Cerebellar cortex (tissue), 1 donor: Measurements from ENCODE around the gene JAK3.
"Not testable (repeated sequence)": the region's sequence is repeated elsewhere in the genome, so short reads cannot be mapped to it uniquely, and the experiment has no call there.

Source experiments
- DNase-seq: peaks from one replicate; pipeline ENCODE4 v3.0.0-alpha.2; 2015; ENCODE audit warnings: low spot score

The JAK3 gene

DNA sequence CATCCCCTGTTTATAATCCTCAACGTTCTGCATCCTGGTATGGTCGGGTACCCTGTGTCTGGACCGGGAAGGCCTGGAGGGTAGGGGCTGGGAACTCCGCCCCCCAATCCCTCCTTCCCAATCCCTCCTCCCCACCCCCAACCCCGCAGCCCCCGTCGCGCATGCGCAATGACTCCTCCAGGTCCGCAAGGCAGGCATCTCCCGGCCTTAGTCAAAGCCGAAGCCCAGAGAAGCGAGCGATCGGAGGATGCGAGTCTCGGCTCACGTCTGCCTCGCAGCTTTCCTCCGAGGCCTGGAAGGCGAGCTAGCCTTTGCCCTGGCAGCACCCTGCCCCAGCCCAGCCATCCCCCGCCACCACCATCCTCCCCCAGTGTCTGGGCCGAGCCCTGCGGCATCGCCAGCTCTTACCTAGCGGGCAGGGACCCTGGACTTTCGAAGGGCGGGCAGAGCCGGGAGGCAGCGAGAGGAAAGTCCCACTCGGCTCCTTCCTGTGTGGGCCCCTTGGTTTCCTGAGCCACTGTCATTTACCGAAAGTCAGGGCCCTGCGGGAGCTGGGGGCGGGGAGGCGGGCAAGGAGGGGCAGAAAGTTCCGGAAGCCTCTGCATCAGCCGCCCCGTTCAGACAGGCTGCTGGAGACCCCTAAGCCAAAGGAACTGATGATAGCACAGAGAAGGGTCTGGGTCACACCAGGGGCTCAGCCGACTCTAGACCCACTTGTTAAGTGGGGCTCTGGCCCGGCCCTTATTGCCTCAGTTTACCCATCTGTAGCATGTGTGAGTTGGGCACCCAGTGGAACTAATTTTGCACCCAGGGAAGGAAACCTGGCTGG is at the start of gene JAK3:
Gene JAK3, minus strand, starts transcription at position 445 of the 829 bp plus-strand sequence. CDS start 3,565 bp downstream, outside the sequence.
- DNase-seq = peak; percentile 74

GRCh38 chr19:17893766-17894165 is 46.0 kb upstream of the JAK3 start:
- no peak for DNase-seq

DNA sequence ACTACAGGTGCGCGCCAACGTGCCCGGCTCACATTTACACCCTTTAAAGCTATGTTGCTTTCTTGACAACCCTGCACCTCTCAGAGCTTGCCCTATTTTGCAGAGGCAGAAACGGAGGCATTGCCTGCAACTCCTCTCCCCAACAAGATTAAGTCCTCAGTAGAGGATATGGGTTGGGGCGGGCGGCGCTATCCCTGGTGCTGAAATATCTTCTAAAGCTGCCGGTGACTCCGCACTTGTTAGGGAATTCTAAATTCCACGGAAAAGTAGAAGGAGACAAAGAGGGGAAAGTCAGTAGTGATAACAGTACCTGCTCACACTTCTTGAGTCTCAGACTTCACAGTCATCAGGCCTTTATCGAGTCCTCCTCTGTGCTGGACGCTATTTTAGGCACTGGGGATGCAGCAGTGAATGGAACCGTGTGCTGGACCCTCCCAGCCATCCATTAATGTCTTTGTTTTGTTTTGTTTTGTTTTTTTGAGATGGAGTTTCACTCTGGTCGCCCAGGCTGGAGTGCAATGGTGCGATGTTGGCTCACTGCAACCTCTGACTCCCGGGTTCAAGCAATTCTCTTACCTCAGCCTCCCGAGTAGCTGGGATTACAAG is 41.9 kb upstream of the JAK3 start:
- no peak for DNase-seq

DNA sequence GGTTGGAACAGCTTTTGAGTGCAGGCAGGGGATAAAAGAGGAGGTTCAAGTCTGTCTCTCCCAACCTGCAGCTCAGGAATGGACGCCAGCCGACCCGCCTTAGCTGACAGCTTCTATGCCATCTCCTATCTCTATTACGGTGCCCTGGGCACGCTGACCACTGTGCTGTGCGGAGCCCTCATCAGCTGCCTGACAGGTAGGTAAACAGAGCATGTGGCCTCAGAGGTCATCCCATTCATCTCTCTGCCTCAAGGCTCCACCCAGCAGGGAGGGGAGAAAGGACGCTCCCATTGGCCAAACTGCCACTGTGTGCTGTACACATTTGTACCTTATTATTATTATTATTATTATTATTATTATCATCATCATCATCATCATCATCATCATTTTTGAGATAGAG is 40.5 kb upstream of the JAK3 start:
- no peak for DNase-seq

DNA sequence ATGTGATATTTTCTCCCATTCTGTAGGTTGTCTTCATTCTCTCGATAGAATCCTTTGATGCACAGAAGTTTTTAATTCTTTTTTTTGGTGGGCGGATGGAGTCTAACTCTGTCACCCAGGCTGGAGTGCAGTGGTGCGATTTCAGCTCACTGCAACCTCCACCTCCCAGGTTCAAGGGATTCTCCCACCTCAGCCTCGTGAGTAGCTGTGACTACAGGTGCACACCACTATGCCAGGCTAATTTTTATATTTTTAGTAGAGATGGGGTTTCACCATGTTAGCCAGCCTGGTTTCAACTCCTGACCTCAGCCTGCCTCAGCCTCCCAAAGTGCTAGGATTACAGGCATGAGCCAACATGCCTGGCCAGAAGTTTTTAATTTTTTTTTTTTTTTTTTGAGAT is 39.4 kb upstream of the JAK3 start:
- DNase-seq = not testable (repeated sequence)

- DNase-seq = no peak
Observed at GRCh38 chr19:17886515-17886914, 38.7 kb upstream of the JAK3 start.

GRCh38 chr19:17883627-17884410 is 36.0 kb upstream of the JAK3 start:
- DNase-seq = no peak

- peak; percentile 79 for DNase-seq
Observed at GRCh38 chr19:17881701-17882100, 33.9 kb upstream of the JAK3 start.

DNA sequence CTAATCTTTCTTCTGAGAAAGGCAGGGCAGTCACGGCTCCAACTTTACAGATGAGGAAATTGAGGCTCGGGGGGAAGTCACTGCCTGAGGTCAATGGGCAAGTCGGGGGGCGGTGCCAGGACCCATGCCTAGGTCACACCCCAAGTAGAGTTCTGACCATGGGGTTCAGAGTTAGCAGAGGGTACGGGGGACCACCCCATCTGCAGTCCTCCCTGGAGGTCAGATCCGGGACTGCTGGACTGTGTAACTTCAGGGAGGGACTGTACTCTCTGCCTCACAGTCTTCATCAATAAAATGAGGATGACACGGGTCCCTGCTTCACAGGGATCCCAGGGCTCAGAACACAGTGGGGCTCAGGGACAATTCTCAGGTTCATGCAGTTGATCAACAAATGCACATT is 31.7 kb upstream of the JAK3 start:
- DNase-seq = no peak

- no peak for DNase-seq
Observed at GRCh38 chr19:17877696-17878095, 29.9 kb upstream of the JAK3 start.

DNA sequence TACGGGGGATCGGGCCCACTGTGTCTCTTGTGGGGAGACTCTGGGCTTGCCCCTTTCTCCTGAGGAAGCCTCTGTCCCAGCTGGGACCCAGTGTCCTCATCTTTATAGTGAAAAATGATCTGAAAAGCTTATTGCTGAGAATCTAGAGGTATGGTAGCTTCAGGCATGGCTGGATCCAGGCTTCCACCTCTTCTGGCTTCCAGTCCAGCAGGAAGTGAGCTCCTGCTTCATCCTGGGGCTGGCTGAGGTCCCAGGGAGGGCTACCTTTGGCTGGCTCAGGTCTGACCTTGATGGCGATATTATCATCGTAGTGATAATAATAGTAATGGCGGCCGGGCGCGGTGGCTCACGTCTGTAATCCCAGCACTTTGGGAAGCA is 27.0 kb upstream of the JAK3 start:
- no peak for DNase-seq

DNA sequence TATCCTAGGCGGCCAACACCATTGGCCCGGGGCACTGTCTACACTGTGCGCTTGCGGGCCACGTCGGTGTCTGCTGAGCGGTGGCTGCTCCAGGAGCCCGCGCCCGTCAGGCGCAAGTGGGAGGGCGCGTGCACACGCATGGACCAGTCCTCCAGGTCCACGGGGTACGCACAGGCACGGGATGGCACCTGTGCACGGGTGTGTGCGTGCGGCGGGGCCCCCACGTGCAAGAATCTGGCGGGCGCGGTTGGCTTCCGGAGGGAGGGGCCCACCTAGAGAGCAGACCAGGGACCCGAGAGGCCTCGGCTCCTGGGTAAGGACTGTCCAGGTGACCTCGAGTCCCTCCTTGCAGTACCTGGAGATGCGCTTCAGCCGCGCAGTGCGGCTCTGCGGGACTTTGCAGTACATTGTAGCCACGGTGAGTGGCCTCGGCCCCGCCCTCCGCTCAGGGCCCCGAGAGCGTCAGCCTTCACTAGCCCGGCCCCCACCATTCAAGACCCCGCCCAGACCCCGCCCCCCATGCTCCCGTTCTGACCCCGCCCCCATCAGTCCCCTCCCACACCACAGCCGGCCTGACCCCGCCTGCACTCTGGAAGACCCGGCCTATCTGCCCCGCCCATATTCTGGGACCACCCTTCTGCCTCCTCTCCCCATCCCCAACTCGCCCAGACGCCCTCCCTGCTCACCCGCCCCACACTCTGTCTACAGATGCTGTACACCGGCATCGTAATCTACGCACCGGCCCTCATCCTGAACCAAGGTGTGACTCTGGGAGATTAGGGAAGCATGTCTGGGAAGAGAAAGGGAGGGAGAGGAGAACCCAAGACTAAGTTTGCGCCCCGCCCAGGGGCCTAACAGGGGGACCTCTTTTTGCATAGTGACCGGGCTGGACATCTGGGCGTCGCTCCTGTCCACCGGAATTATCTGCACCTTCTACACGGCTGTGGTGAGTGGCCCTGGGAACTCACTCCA is 26.3 kb upstream of the JAK3 start:
- peak; percentile 64 for DNase-seq

DNA sequence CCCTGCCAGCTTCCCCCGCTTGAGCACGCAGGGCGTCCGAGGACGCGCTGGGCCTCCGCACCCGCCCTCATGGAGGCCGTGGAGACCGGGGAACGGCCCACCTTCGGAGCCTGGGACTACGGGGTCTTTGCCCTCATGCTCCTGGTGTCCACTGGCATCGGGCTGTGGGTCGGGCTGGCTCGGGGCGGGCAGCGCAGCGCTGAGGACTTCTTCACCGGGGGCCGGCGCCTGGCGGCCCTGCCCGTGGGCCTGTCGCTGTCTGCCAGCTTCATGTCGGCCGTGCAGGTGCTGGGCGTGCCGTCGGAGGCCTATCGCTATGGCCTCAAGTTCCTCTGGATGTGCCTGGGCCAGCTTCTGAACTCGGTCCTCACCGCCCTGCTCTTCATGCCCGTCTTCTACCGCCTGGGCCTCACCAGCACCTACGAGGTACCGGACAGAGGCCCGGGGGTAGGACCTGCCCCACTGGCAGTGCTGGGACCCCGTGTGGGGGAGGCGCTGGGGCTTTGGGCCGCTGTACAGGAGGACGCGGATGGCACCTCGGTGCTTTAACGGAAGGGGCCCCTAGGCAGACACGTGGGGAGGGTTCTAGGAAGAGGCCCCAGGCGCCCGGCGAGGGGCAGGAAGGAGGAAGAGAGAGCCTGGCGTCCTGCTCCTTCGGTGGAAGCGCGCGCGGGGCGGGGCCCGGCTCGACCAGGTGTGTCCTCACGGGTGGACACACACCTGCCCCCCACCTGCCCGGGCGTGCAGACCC is 24.6 kb upstream of the JAK3 start:
- DNase-seq = no peak

DNA sequence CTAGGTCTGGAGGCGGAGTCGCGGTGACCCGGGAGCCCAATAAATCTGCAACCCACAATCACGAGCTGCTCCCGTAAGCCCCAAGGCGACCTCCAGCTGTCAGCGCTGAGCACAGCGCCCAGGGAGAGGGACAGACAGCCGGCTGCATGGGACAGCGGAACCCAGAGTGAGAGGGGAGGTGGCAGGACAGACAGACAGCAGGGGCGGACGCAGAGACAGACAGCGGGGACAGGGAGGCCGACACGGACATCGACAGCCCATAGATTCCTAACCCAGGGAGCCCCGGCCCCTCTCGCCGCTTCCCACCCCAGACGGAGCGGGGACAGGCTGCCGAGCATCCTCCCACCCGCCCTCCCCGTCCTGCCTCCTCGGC is 24.1 kb upstream of the JAK3 start, which contains the start of gene SLC5A5:
Gene SLC5A5, plus strand, starts transcription at position 68 of the 373 bp plus-strand sequence. CDS start 375 bp downstream, outside the sequence.
- peak; percentile 44 for DNase-seq

- DNase-seq = no peak
Observed at GRCh38 chr19:17871032-17871877, 23.5 kb upstream of the JAK3 start.

GRCh38 chr19:17869114-17869608 is 21.4 kb upstream of the JAK3 start:
- DNase-seq = no peak

- DNase-seq = no peak
Observed at GRCh38 chr19:17868669-17869068, 20.9 kb upstream of the JAK3 start.

DNA sequence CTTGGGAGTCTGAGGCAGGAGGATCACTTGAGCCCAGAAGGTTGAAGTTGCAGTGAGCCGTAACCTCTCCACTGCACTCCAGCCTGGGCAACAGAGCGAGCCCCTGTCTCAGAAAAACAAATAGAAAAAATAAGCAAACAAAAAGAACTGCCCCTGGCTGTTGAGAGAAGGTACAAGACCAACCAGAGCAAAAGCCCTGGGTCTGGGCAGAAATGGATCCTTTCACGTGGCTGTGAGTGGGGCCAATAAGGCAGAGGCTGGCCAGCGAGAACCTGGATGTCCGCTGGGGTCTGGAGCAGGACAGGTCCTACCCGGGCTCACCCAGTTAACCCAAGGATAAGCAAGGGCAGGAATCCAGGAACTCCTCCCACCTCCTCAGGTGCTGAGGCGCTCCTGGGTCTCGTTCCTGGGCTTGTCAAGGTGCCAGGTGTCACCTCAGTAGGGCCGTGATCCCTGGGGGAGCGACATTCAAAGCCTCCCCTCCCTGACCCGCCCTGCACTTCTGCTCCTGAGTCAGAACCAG is 19.2 kb upstream of the JAK3 start:
- no peak for DNase-seq

DNA sequence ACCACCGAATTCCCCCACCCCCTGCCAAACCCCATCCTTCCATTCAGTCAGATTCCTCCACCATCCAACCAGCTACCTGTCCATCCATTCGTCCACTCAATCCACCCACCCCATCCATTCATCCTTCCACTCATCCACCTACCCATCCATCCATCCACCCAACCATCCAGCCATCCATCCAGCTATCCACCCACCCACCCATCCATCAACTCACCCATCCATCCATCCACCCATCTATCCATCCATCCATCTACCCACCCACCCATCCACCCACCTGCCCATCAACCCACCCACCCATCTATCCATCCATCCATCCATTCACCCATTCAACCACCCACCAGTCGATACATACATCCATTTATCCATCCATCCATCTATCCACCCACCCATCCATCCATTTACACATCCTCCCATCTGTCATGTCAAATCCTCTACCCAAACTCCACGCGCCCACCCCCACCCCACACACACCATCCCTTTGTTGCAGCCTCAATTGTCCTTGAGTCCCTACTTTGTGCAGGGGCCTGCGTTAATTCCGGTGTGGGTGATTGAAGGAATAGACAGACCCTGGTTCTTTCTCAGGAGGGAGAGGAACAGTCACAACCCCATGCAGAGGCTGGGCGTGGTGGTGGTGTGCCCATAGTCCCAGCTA is 18.7 kb upstream of the JAK3 start:
- DNase-seq = no peak
